ENCODE measurements around the gene GLCCI1.

GLCCI1 gene

GRCh38 chr7:8134089-8134733 lies 165.6 kb downstream of the GLCCI1 start:
- no peak for DNase-seq

DNA sequence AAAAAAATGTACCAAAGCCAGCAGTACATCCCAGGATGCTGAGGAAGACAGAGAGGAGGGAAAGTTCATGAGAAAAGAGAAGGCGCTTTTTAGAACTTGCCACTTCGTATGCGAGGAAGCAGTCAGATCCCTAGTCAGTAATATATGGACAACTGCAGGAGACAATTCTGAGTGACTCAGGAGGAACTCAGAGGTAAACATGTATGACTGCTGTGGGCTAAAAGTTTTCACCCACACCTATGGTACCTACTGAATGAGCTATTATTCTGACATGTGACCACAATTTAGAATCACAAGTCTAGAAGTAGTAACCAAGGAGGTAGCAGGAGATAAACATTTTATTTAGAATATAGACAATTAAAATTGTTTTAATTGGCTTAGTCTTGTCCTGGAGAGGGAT lies 166.8 kb downstream of the GLCCI1 start:
- DNase-seq, result no peak

GRCh38 chr7:8136051-8136730 lies 167.6 kb downstream of the GLCCI1 start:
- no peak for DNase-seq
